Caco-2 (cell line): Measurements from ENCODE around the gene ACOT7. TPM values are rescaled to one million over a fixed set of nuclear protein-coding genes. Genes with fewer than 3 reads are reported as not detected.

Experiments used
- BruUV-seq: library from RNA; stranded (reverse); fragments of 400-500 nt; replicated peaks from 2 replicates; lab custom pipeline; 2021; lab: Mats Ljungman, UMichigan
- CTCF ChIA-PET: fragments of 300-600 bp; sonication (Branson Sonifier 250); formaldehyde crosslinking; loops from one replicate; lab custom pipeline; 2022; ENCODE audit warnings: antibody characterized with exemption; lab: Charles Lee
- POLR2A ChIA-PET: fragments of 300-600 bp; sonication (Branson Sonifier 250); formaldehyde crosslinking; loops from one replicate; lab custom pipeline; 2022; ENCODE audit warnings: antibody characterized with exemption; lab: Charles Lee
- DNase-seq, 2 experiments: peaks; one replicate each; pipeline versions ENCODE4 v3.0.0 to v3.0.0-alpha.2; 2020 to 2022
- H3K27me3 ChIP-seq: replicated peaks from 2 replicates; pipeline ENCODE4 v1.6.0; 2011; ENCODE audit warnings: low read length; ENCODE audit not compliant: control insufficient read depth, insufficient read depth
- H3K36me3 ChIP-seq: 2 replicates; pipeline ENCODE4 v1.5.1; 2011; ENCODE audit warnings: low read length; ENCODE audit not compliant: control insufficient read depth, insufficient read depth
- H3K4me1 ChIP-seq: fragments of 250-450 bp; sonication (Bioruptor Pico); 2 replicates; pipeline ENCODE4 v1.5.1; 2020; ENCODE audit warnings: mild to moderate bottlenecking
- H3K4me3 ChIP-seq: 2 replicates; pipeline ENCODE4 v1.5.1; 2011; ENCODE audit warnings: low read depth, mild to moderate bottlenecking, control low read depth, low read length
- H3K9me3 ChIP-seq: fragments of 250-450 bp; sonication (Bioruptor Pico); 2 replicates; pipeline ENCODE4 v1.5.1; 2020; ENCODE audit warnings: mild to moderate bottlenecking, moderate library complexity
- H3K27ac Mint-ChIP-seq: one replicate; pipeline ENCODE4 v1.8.0; 2022; ENCODE audit warnings: mixed read lengths; ENCODE audit not compliant: unreplicated experiment
- H3K27me3 Mint-ChIP-seq: one replicate; pipeline ENCODE4 v1.8.0; 2022; ENCODE audit warnings: mixed read lengths; ENCODE audit not compliant: insufficient read depth, unreplicated experiment
- H3K36me3 Mint-ChIP-seq: one replicate; pipeline ENCODE4 v1.8.0; 2022; ENCODE audit warnings: mild to moderate bottlenecking, mixed read lengths; ENCODE audit not compliant: insufficient read depth, unreplicated experiment
- H3K4me1 Mint-ChIP-seq: one replicate; pipeline ENCODE4 v1.8.0; 2022; ENCODE audit warnings: low read depth, mixed read lengths; ENCODE audit not compliant: unreplicated experiment
- H3K4me3 Mint-ChIP-seq: one replicate; pipeline ENCODE4 v1.8.0; 2022; ENCODE audit warnings: mild to moderate bottlenecking, moderate library complexity, mixed read lengths; ENCODE audit not compliant: unreplicated experiment
- H3K9me3 Mint-ChIP-seq: one replicate; pipeline ENCODE4 v1.8.0; 2022; ENCODE audit warnings: mixed read lengths; ENCODE audit not compliant: unreplicated experiment
- CTCF ChIP-seq, 2 experiments: fragments of 200-600 bp in 1 of 2; IDR thresholded peaks; 1 replicate in 1 of 2; 2 replicates in 1 of 2; pipeline versions ENCODE4 v1.5.1 to v1.8.0; 2011 to 2022; ENCODE audit warnings: antibody characterized with exemption in 1 of 2, control low read depth in 1 of 2, inconsistent platforms in 1 of 2, low read depth in 1 of 2, low read length in 1 of 2, mild to moderate bottlenecking in 1 of 2, moderate library complexity in 1 of 2; ENCODE audit not compliant: insufficient read depth in 1 of 2, severe bottlenecking in 1 of 2, unreplicated experiment in 1 of 2
- intact Hi-C: fragments of 100-400 bp; cut with micrococcal nuclease; formaldehyde crosslinking; loops from one replicate; pipeline ENCODE4 v1.10.0; 2022; ENCODE audit not compliant: unreplicated experiment
- total RNA-seq: library from RNA; stranded (reverse); gene quantifications from 2 replicates; pipeline ENCODE4 v1.2.3, GENCODE V29; 2022

Gene ACOT7
- total RNA-seq, 1 experiment from 2014 or later = 221 TPM

- intact Hi-C loops = no loop called here
- H3K9me3 Mint-ChIP-seq = no peaks in the 10 kb centered on the region
- CTCF ChIA-PET = no interaction called here
- H3K4me1 ChIP-seq = no peaks in the 10 kb centered on the region
- DNase-seq = no peak
- H3K36me3 Mint-ChIP-seq = peaks cover 19% of the 10 kb centered on the region
- no peaks in the 10 kb centered on the region for H3K27me3 ChIP-seq
- no peak for TF ChIP-seq CTCF (IDR thresholded peaks at IDR 0.05; ENCODE audit: insufficient read depth in 1 of 2, low read depth in 1 of 2, low read length in 1 of 2, severe bottlenecking in 1 of 2, unreplicated experiment in 1 of 2)
- no peaks in the 10 kb centered on the region for H3K9me3 ChIP-seq
- no peaks in the 10 kb centered on the region for H3K27me3 Mint-ChIP-seq
- H3K27ac Mint-ChIP-seq = no peak overlapping the region
- POLR2A ChIA-PET = no interaction called here
- BruUV-seq = no TSS peak
- H3K4me3 Mint-ChIP-seq = no peak overlapping the region
- H3K4me1 Mint-ChIP-seq = no peaks in the 10 kb centered on the region
- no peak overlapping the region for H3K4me3 ChIP-seq
- H3K36me3 ChIP-seq = no peaks in the 10 kb centered on the region; the same call in 1 of the 2 replicates
Observed at GRCh38 chr1:6287029-6287428, 106.5 kb downstream of the ACOT7 start.

GRCh38 chr1:6286266-6286665, 107.3 kb downstream of the ACOT7 start:
- no peaks in the 10 kb centered on the region; the same call in 1 of the 2 replicates for H3K36me3 ChIP-seq
- TF ChIP-seq CTCF (IDR thresholded peaks at IDR 0.05; ENCODE audit: insufficient read depth in 1 of 2, low read depth in 1 of 2, low read length in 1 of 2, severe bottlenecking in 1 of 2, unreplicated experiment in 1 of 2) = no peak
- no TSS peak for BruUV-seq
- Mint-ChIP-seq H3K4me1 (no peaks in the 10 kb centered on the region), H3K9me3 (no peaks in the 10 kb centered on the region), H3K4me3 (no peak overlapping the region), H3K27ac (no peak overlapping the region), H3K27me3 (no peaks in the 10 kb centered on the region), H3K36me3 (peaks cover 24% of the 10 kb centered on the region)
- DNase-seq = no peak
- no peaks in the 10 kb centered on the region for H3K4me1 ChIP-seq
- POLR2A ChIA-PET = no interaction called here
- H3K4me3 ChIP-seq = no peak overlapping the region
- no peaks in the 10 kb centered on the region for H3K9me3 ChIP-seq
- intact Hi-C loops = no loop called here
- CTCF ChIA-PET = interaction anchor here (0.6 kb wide), 1 partner anchor 25 kb away, joined by 5 read pairs; the partner anchor contains the start of gene GPR153
- no peaks in the 10 kb centered on the region for H3K27me3 ChIP-seq

- H3K27ac Mint-ChIP-seq = no peak overlapping the region
- intact Hi-C loops = no loop called here
- CTCF ChIA-PET = no interaction called here
Observed at GRCh38 chr1:6285336-6285735, 108.2 kb downstream of the ACOT7 start.

More at GRCh38 chr1:6285336-6285735, 108.2 kb downstream of the ACOT7 start:
- Mint-ChIP-seq H3K36me3 (peaks cover 24% of the 10 kb centered on the region), H3K4me3 (no peak overlapping the region), H3K9me3 (no peaks in the 10 kb centered on the region), H3K4me1 (no peaks in the 10 kb centered on the region), H3K27me3 (no peaks in the 10 kb centered on the region)
- no TSS peak for BruUV-seq
- no peaks in the 10 kb centered on the region for H3K27me3 ChIP-seq
- POLR2A ChIA-PET = no interaction called here
- no peak for TF ChIP-seq CTCF (IDR thresholded peaks at IDR 0.05; ENCODE audit: insufficient read depth in 1 of 2, low read depth in 1 of 2, low read length in 1 of 2, severe bottlenecking in 1 of 2, unreplicated experiment in 1 of 2)
- no peak for DNase-seq
- no peaks in the 10 kb centered on the region; the same call in 1 of the 2 replicates for H3K36me3 ChIP-seq
- H3K4me1 ChIP-seq = no peaks in the 10 kb centered on the region
- no peaks in the 10 kb centered on the region for H3K9me3 ChIP-seq
- H3K4me3 ChIP-seq = no peak overlapping the region
